GM18499 (cell line): ENCODE results near the gene SAXO1.

Experiments
- ATAC-seq: cut with Tn5 transposase; IDR thresholded peaks from one replicate; pipeline ENCODE4 v1.9.1; 2021; ENCODE audit warnings: moderate number of reproducible peaks; ENCODE audit not compliant: insufficient read depth, unreplicated experiment

SAXO1 gene

GRCh38 chr9:18922161-18922885 is 110.7 kb downstream of the SAXO1 start:
- no peak for ATAC-seq

GRCh38 chr9:18921366-18922075 is 111.5 kb downstream of the SAXO1 start:
- no peak for ATAC-seq

- ATAC-seq, result no peak
Observed at GRCh38 chr9:18920141-18921084, 112.6 kb downstream of the SAXO1 start.

GRCh38 chr9:18911714-18912342 is 121.2 kb downstream of the SAXO1 start:
- no peak for ATAC-seq

- no peak for ATAC-seq
Observed at GRCh38 chr9:18910916-18911315, 122.1 kb downstream of the SAXO1 start.

- ATAC-seq, result no peak
Observed at GRCh38 chr9:18910435-18910834, 122.6 kb downstream of the SAXO1 start.

GRCh38 chr9:18909140-18910018 is 123.6 kb downstream of the SAXO1 start:
- no peak for ATAC-seq

- ATAC-seq, result no peak
Observed at GRCh38 chr9:18907927-18908625, 124.9 kb downstream of the SAXO1 start.

GRCh38 chr9:18906656-18907395 is 126.2 kb downstream of the SAXO1 start:
- no peak for ATAC-seq

GRCh38 chr9:18905883-18906629 is 127.0 kb downstream of the SAXO1 start:
- no peak for ATAC-seq

GRCh38 chr9:18905028-18905882 is 127.8 kb downstream of the SAXO1 start:
- no peak for ATAC-seq

GRCh38 chr9:18903450-18903849 is 129.6 kb downstream of the SAXO1 start:
- ATAC-seq, result no peak

- no peak for ATAC-seq
Observed at GRCh38 chr9:18896531-18897179, 136.4 kb downstream of the SAXO1 start.

GRCh38 chr9:18896004-18896403 is 137.0 kb downstream of the SAXO1 start:
- no peak for ATAC-seq

GRCh38 chr9:18893491-18893890 is 139.5 kb downstream of the SAXO1 start:
- ATAC-seq, result no peak

GRCh38 chr9:18893046-18893445 is 140.0 kb downstream of the SAXO1 start:
- no peak for ATAC-seq
